Measurements from ENCODE around the gene ZBTB45. TPM values are rescaled to one million over a fixed set of nuclear protein-coding genes. Genes with fewer than 3 reads are reported as not detected.

The ZBTB45 gene
- polyA plus RNA-seq, 3 donors: 2.2 to 5.3 (median 2.6) TPM

- Mint-ChIP-seq H3K27me3 (ENCODE audit: low read depth in 3 of 3) (peaks cover 0 to 2% (median 1%) of the 10 kb centered on the region in 3 donors), H3K36me3 (peaks cover 6 to 11% of the 10 kb centered on the region in 2 donors), H3K4me3 (no peak overlapping the region), H3K4me1 (peaks cover 29% of the 10 kb centered on the region), H3K27ac (no peak overlapping the region), H3K9me3 (peaks cover 0 to 3% (median 0%) of the 10 kb centered on the region in 7 donors)
- DNase-seq: no peak
- Histone ChIP-seq H3K36me3 (replicated peaks in 1 of 2; ENCODE audit: control insufficient read depth in 1 of 2, insufficient read depth in 2 of 2, low read length in 2 of 2) (peaks cover 7 to 10% of the 10 kb centered on the region in 2 donors), H3K27ac (ENCODE audit: low read depth in 1 of 2, low read length in 2 of 2) (no peak overlapping the region), H3K4me1 (ENCODE audit: control insufficient read depth in 1 of 2, insufficient read depth in 2 of 2, low read length in 2 of 2) (peaks cover 27 to 28% of the 10 kb centered on the region in 2 donors), H3K79me2 (ENCODE audit: insufficient read depth, low read length) (peaks cover 25% of the 10 kb centered on the region), H3K9me3 (replicated peaks in 1 of 2; ENCODE audit: control insufficient read depth in 1 of 2, insufficient read depth in 1 of 2, low read length in 2 of 2) (no peaks in the 10 kb centered on the region), H4K20me1 (ENCODE audit: insufficient read depth, low read length) (peaks cover 19% of the 10 kb centered on the region), H3K4me3 (replicated peaks in 1 of 3; ENCODE audit: low read depth in 2 of 3, low read length in 3 of 3) (no peak overlapping the region), H2AFZ (ENCODE audit: insufficient read depth, low read depth, low read length, poor library complexity, severe bottlenecking) (no peak overlapping the region), H3K4me2 (replicated peaks; ENCODE audit: extremely low read depth, low read length, poor library complexity, severe bottlenecking) (no peak overlapping the region), H3K27me3 (ENCODE audit: control insufficient read depth in 2 of 2, insufficient read depth in 2 of 2, low read length in 2 of 2) (no peaks in the 10 kb centered on the region), H3K9ac (ENCODE audit: insufficient read depth, low read length, poor library complexity, severe bottlenecking) (no peak overlapping the region)
- no CpG with 5 or more reads among the region's 4 CpGs for WGBS (ENCODE audit: insufficient coverage)
- intact Hi-C loops (cut with micrococcal nuclease): no loop called here
- no peak for TF ChIP-seq CTCF (IDR thresholded peaks at IDR 0.05)
These were observed 2.0 kb upstream of the ZBTB45 start for GRCh38 chr19:58521651-58522050.

GRCh38 chr19:58520257-58520599, 618 bp upstream of the ZBTB45 start:
- no peak for TF ChIP-seq CTCF (IDR thresholded peaks at IDR 0.05)
- peaks cover 27 to 28% of the 10 kb centered on the region in 2 donors for H3K4me1 ChIP-seq (ENCODE audit: control insufficient read depth in 1 of 2, insufficient read depth in 2 of 2, low read length in 2 of 2)
- peak overlapping the region; percentile 94 for H3K9ac ChIP-seq (ENCODE audit: insufficient read depth, low read length, poor library complexity, severe bottlenecking)
- Mint-ChIP-seq H3K27ac (peak overlapping the region; percentile 95 to 99 (median 98)), H3K27me3 (ENCODE audit: low read depth in 3 of 3) (peaks cover 0 to 2% (median 1%) of the 10 kb centered on the region in 3 donors), H3K9me3 (peaks cover 0 to 3% (median 0%) of the 10 kb centered on the region in 7 donors), H3K4me3 (peak overlapping the region; percentile 92 to 93), H3K4me1 (peaks cover 32% of the 10 kb centered on the region), H3K36me3 (peaks cover 18 to 25% of the 10 kb centered on the region in 2 donors)
- H4K20me1 ChIP-seq (ENCODE audit: insufficient read depth, low read length): peaks cover 34% of the 10 kb centered on the region
- H3K27ac ChIP-seq (ENCODE audit: low read depth in 1 of 2, low read length in 2 of 2): peak overlapping the region; percentile 90 to 93
- peak overlapping the region; percentile 96 for H3K4me2 ChIP-seq (replicated peaks; ENCODE audit: extremely low read depth, low read length, poor library complexity, severe bottlenecking)
- H3K36me3 ChIP-seq (replicated peaks in 1 of 2; ENCODE audit: control insufficient read depth in 1 of 2, insufficient read depth in 2 of 2, low read length in 2 of 2): peaks cover 17 to 20% of the 10 kb centered on the region in 2 donors
- H3K27me3 ChIP-seq (ENCODE audit: control insufficient read depth in 2 of 2, insufficient read depth in 2 of 2, low read length in 2 of 2): no peaks in the 10 kb centered on the region
- WGBS (ENCODE audit: insufficient coverage): no CpG with 5 or more reads among the region's 7 CpGs
- H3K4me3 ChIP-seq (replicated peaks in 1 of 3; ENCODE audit: low read depth in 2 of 3, low read length in 3 of 3): peak overlapping the region; percentile 57 to 90 (median 86)
- intact Hi-C loops (cut with micrococcal nuclease): no loop called here
- no peak for DNase-seq
- H2AFZ ChIP-seq (ENCODE audit: insufficient read depth, low read depth, low read length, poor library complexity, severe bottlenecking): peak overlapping the region; percentile 96
- H3K79me2 ChIP-seq (ENCODE audit: insufficient read depth, low read length): peaks cover 38% of the 10 kb centered on the region
- H3K9me3 ChIP-seq (replicated peaks in 1 of 2; ENCODE audit: control insufficient read depth in 1 of 2, insufficient read depth in 1 of 2, low read length in 2 of 2): no peaks in the 10 kb centered on the region

All from CD14-positive monocyte (primary cell).